GM18868 (cell line): Measurements from ENCODE around the gene GDI2.
"Not testable (repeated sequence)": the region's sequence is repeated elsewhere in the genome, so short reads cannot be mapped to it uniquely, and the experiment has no call there.

Experiments
- ATAC-seq: cut with Tn5 transposase; IDR thresholded peaks from one replicate; pipeline ENCODE4 v1.9.1; 2021; ENCODE audit warnings: mild to moderate bottlenecking, moderate library complexity; ENCODE audit not compliant: unreplicated experiment

The GDI2 gene

GRCh38 chr10:5828725-5829124 lies 15.5 kb upstream of the GDI2 start:
- no peak for ATAC-seq

GRCh38 chr10:5827841-5828240 lies 14.6 kb upstream of the GDI2 start:
- no peak for ATAC-seq

- not testable (repeated sequence) for ATAC-seq
Observed at GRCh38 chr10:5826511-5826910, 13.3 kb upstream of the GDI2 start.

- ATAC-seq: peak; percentile 53
Observed at GRCh38 chr10:5818894-5819293, 5.7 kb upstream of the GDI2 start.

- no peak for ATAC-seq
Observed at GRCh38 chr10:5818048-5818331, 4.8 kb upstream of the GDI2 start.

- peak; percentile 22 for ATAC-seq
Observed at GRCh38 chr10:5817322-5818047, 4.3 kb upstream of the GDI2 start.

- peak; percentile 22 for ATAC-seq
Observed at GRCh38 chr10:5816170-5816569, 2.9 kb upstream of the GDI2 start.

- no peak for ATAC-seq
Observed at GRCh38 chr10:5814110-5815107, 1.2 kb upstream of the GDI2 start.

- peak; percentile 21 for ATAC-seq
Observed at GRCh38 chr10:5813091-5813340, 218 bp downstream of the GDI2 start.

GRCh38 chr10:5812283-5813090 lies 747 bp downstream of the GDI2 start:
- ATAC-seq: peak; percentile 14

GRCh38 chr10:5811387-5811821 lies 1.8 kb downstream of the GDI2 start:
- ATAC-seq: no peak

GRCh38 chr10:5810225-5810624 lies 3.0 kb downstream of the GDI2 start:
- no peak for ATAC-seq

- no peak for ATAC-seq
Observed at GRCh38 chr10:5809527-5810154, 3.6 kb downstream of the GDI2 start.

GRCh38 chr10:5808783-5809392 lies 4.3 kb downstream of the GDI2 start:
- not testable (repeated sequence) for ATAC-seq

GRCh38 chr10:5806745-5807144 lies 6.5 kb downstream of the GDI2 start:
- ATAC-seq: no peak

GRCh38 chr10:5805711-5806110 lies 7.5 kb downstream of the GDI2 start:
- no peak for ATAC-seq

- no peak for ATAC-seq
Observed at GRCh38 chr10:5805260-5805659, 8.0 kb downstream of the GDI2 start.

- no peak for ATAC-seq
Observed at GRCh38 chr10:5804386-5804785, 8.8 kb downstream of the GDI2 start.

- no peak for ATAC-seq
Observed at GRCh38 chr10:5800782-5801181, 12.5 kb downstream of the GDI2 start.

- ATAC-seq: no peak
Observed at GRCh38 chr10:5794236-5794635, 19.0 kb downstream of the GDI2 start.

- no peak for ATAC-seq
Observed at GRCh38 chr10:5789626-5790025, 23.6 kb downstream of the GDI2 start.
